ENCODE data around the gene SH3BP2. TPM values are rescaled to one million over a fixed set of nuclear protein-coding genes. Genes with fewer than 3 reads are reported as not detected.

The SH3BP2 gene
- total RNA-seq, 1 donor from 2014 or later = 45.4 TPM

- peak overlapping the region; percentile 36 for H3K4me3 Mint-ChIP-seq
- DNase-seq (ENCODE audit: extremely low spot score, unreplicated experiment) = no peak
- peak overlapping the region; percentile 75 for H3K27ac Mint-ChIP-seq
- no peaks in the 10 kb centered on the region for H3K36me3 Mint-ChIP-seq
- no peaks in the 10 kb centered on the region for H3K27me3 Mint-ChIP-seq
- H3K9me3 Mint-ChIP-seq = no peaks in the 10 kb centered on the region
- peaks cover 4% of the 10 kb centered on the region for H3K4me1 Mint-ChIP-seq (ENCODE audit: unreplicated experiment)
- TF ChIP-seq CTCF (conservative IDR thresholded peaks at IDR 0.05) = no peak
Observed at GRCh38 chr4:2800691-2801596, 8.1 kb downstream of the SH3BP2 start.

GRCh38 chr4:2802618-2803531 lies 10.0 kb downstream of the SH3BP2 start:
- H3K4me1 Mint-ChIP-seq (ENCODE audit: unreplicated experiment) = peaks cover 11% of the 10 kb centered on the region
- TF ChIP-seq CTCF (conservative IDR thresholded peaks at IDR 0.05) = no peak
- H3K27me3 Mint-ChIP-seq = no peaks in the 10 kb centered on the region

GRCh38 chr4:2803624-2804448 lies 11.0 kb downstream of the SH3BP2 start:
- Mint-ChIP-seq H3K27me3 (no peaks in the 10 kb centered on the region), H3K27ac (no peak overlapping the region), H3K4me3 (no peak overlapping the region), H3K9me3 (no peaks in the 10 kb centered on the region), H3K4me1 (ENCODE audit: unreplicated experiment) (peaks cover 11% of the 10 kb centered on the region), H3K36me3 (no peaks in the 10 kb centered on the region)
- TF ChIP-seq CTCF (conservative IDR thresholded peaks at IDR 0.05) = no peak
- DNase-seq (ENCODE audit: extremely low spot score, unreplicated experiment) = no peak

More at GRCh38 chr4:2802618-2803531, 10.0 kb downstream of the SH3BP2 start:
- no peak overlapping the region for H3K4me3 Mint-ChIP-seq
- no peaks in the 10 kb centered on the region for H3K9me3 Mint-ChIP-seq
- no peak for DNase-seq (ENCODE audit: extremely low spot score, unreplicated experiment)
- no peak overlapping the region for H3K27ac Mint-ChIP-seq
- H3K36me3 Mint-ChIP-seq = no peaks in the 10 kb centered on the region

GRCh38 chr4:2804449-2804972 lies 11.6 kb downstream of the SH3BP2 start:
- peaks cover 11% of the 10 kb centered on the region for H3K4me1 Mint-ChIP-seq (ENCODE audit: unreplicated experiment)
- no peak for DNase-seq (ENCODE audit: extremely low spot score, unreplicated experiment)

More at GRCh38 chr4:2804449-2804972, 11.6 kb downstream of the SH3BP2 start:
- no peak for TF ChIP-seq CTCF (conservative IDR thresholded peaks at IDR 0.05)
- H3K36me3 Mint-ChIP-seq = no peaks in the 10 kb centered on the region
- H3K27me3 Mint-ChIP-seq = no peaks in the 10 kb centered on the region
- H3K4me3 Mint-ChIP-seq = no peak overlapping the region
- no peak overlapping the region for H3K27ac Mint-ChIP-seq
- H3K9me3 Mint-ChIP-seq = no peaks in the 10 kb centered on the region

Data from type B pancreatic cell (in vitro differentiated cells).